ENCODE results near the gene MARCHF10.

DNA sequence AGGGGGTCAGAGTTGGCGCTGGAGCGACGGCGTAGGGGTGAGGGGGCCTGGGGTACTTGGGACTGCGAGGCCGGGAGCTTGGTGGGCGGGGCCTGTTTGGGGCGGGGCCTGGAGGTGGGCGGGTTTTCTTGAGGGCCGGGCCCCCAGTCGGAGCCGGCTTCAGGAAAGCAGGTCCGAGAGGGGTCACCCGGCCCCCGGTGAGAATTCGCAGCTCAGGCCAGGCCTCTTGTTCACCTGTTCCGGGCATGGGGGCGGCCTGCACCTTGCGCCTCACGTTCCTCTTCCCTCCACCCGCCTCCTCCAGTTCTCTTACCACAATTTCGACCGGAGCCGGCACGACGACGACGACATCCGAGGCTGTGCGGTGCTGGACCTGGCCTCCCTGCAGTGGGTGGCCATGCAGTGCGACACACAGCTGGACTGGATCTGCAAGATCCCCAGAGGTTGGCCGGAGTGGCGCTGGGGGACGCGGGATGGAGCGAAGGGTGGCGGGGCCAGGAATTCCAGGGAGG, 128.2 kb downstream of the MARCHF10 start:
- TF ChIP-seq, protein P1, sequence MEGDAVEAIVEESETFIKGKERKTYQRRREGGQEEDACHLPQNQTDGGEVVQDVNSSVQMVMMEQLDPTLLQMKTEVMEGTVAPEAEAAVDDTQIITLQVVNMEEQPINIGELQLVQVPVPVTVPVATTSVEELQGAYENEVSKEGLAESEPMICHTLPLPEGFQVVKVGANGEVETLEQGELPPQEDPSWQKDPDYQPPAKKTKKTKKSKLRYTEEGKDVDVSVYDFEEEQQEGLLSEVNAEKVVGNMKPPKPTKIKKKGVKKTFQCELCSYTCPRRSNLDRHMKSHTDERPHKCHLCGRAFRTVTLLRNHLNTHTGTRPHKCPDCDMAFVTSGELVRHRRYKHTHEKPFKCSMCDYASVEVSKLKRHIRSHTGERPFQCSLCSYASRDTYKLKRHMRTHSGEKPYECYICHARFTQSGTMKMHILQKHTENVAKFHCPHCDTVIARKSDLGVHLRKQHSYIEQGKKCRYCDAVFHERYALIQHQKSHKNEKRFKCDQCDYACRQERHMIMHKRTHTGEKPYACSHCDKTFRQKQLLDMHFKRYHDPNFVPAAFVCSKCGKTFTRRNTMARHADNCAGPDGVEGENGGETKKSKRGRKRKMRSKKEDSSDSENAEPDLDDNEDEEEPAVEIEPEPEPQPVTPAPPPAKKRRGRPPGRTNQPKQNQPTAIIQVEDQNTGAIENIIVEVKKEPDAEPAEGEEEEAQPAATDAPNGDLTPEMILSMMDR (IDR thresholded peaks at IDR 0.05 in 2 of 3, conservative IDR thresholded peaks at IDR 0.05 in 1 of 3; ENCODE audit: insufficient read depth in 2 of 3, low read depth in 1 of 3, low read length in 3 of 3) = no peak
- no peak for TF ChIP-seq HMG20A (CRISPR knock-in tag; conservative IDR thresholded peaks at IDR 0.05)
- TF ChIP-seq SRF (CRISPR knock-in tag; IDR thresholded peaks at IDR 0.05) = no peak
- TF ChIP-seq POLR2A (conservative IDR thresholded peaks at IDR 0.05) = no peak
- no peak for TF ChIP-seq YY1 (IDR thresholded peaks at IDR 0.05; ENCODE audit: borderline replicate concordance in 1 of 3, control insufficient read depth in 1 of 3, extremely low read depth in 1 of 3, insufficient read depth in 3 of 3, insufficient read length in 1 of 3, insufficient replicate concordance in 2 of 3, low read depth in 1 of 3, low read length in 2 of 3)
- TF ChIP-seq, protein P2, sequence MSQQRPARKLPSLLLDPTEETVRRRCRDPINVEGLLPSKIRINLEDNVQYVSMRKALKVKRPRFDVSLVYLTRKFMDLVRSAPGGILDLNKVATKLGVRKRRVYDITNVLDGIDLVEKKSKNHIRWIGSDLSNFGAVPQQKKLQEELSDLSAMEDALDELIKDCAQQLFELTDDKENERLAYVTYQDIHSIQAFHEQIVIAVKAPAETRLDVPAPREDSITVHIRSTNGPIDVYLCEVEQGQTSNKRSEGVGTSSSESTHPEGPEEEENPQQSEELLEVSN (IDR thresholded peaks at IDR 0.05; ENCODE audit: borderline replicate concordance in 1 of 2, extremely low read depth in 1 of 2, insufficient read depth in 1 of 2, insufficient read length in 1 of 2, low read depth in 1 of 2, low read length in 1 of 2, poor library complexity in 1 of 2, severe bottlenecking in 1 of 2) = no peak
- TF ChIP-seq ZNF384 (IDR thresholded peaks at IDR 0.05; ENCODE audit: low read depth, low read length) = no peak

Data from K562 (cell line).